ENCODE results near the gene PRLR. TPM values are rescaled to one million over a fixed set of nuclear protein-coding genes. Genes with fewer than 3 reads are reported as not detected.
"Not testable (repeated sequence)": the region's sequence is repeated elsewhere in the genome, so short reads cannot be mapped to it uniquely, and the experiment has no call there.

Gene PRLR
- polyA plus RNA-seq, 1 donor from 2014 or later: not detected

DNA sequence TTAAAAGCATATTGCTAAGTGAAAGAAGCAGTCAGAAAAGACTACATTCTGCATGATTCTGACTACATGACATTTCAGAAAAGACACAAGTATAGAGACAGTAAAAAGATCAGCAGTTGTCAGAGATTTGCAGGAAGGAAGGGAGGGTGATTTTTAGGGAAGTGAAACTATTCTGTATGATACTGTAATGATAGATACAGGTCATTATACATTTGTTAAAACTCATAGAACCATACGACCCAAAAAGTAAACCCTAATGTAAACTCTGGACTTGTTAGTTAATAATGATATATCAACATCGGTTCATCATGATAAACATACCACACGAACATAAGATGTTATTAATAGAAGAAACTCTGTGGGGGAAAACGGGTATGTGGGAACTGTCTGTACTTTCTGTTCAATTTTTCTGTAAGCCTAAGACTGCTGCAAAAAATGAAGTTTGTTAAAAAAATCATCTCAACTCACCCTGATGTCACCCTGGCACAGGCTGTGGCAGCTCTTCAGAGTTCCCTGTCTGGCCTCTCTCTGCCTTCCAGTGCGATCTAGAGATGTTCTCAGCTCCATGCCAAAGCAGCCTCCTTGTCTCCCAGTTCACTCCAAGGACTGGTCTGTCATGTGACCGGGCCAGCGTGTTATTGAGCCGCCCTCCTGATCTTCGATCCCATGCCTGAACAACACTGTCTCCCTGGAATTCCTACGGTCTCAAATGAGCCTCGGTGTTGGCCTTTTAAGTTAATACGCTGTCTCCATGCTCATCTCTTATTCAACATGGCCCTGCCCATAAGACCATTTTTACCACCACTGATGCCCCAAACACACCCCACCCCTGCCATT lies 35.4 kb downstream of the PRLR start:
- Mint-ChIP-seq H3K27me3 (no peaks in the 10 kb centered on the region), H3K27ac (peak overlapping the region; percentile 38 to 90 (median 70)), H3K4me1 (peaks cover 25 to 31% (median 31%) of the 10 kb centered on the region in 3 donors), H3K4me3 (peak overlapping the region; percentile 16 to 84 (median 67)), H3K36me3 (peaks cover 2% of the 10 kb centered on the region), H3K9me3 (peaks cover 0 to 2% (median 0%) of the 10 kb centered on the region in 3 donors)

DNA sequence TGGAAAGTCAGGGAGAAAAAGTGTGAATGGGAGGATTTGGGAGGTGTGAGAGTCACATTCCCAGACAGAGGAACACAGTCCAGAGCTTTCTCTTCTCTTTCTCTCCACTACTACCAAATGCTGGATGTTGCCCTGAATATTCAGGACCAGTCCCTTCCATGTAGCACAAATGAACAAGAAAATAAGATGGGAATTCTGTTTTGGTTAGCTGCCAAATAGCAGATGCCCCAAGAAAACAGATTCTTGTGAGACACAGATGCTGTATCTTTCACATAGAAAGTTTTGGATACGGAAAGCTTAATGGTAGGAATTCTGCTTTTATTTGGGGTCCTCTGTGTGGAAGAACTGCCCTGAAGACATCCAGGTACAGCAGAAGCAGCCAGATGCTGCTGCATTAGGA lies 37.8 kb downstream of the PRLR start:
- Mint-ChIP-seq H3K27ac (peak overlapping the region in 1 of 3 donors; percentile 61), H3K27me3 (peaks cover 3% of the 10 kb centered on the region), H3K36me3 (peaks cover 2% of the 10 kb centered on the region), H3K4me1 (peaks cover 25 to 31% (median 31%) of the 10 kb centered on the region in 3 donors), H3K9me3 (peaks cover 0 to 2% (median 0%) of the 10 kb centered on the region in 3 donors), H3K4me3 (peak overlapping the region in 1 of 4 donors; percentile 74)

DNA sequence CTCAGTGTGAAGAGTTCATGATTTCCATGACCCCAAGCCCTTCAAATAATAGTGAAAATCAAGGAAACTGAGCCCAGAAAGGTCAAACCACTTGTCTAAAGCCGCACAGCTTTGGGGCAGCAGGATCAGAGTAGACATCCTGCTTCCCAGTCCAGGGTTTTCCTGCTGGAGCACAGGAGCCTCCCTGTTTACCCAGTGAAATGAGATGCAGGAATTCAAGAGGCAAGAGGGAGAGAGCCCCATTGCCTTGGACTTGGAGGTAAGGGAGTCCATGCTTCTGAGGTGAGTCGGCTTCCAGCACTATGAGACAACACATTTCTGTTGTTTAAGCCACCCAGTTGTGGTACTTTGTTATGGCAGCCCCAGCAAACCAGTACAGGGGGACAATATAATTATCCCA lies 40.5 kb downstream of the PRLR start:
- H3K9me3 Mint-ChIP-seq, H3K27me3 Mint-ChIP-seq, H3K36me3 Mint-ChIP-seq, H3K4me3 Mint-ChIP-seq, H3K27ac Mint-ChIP-seq: not testable (repeated sequence)
- H3K4me1 Mint-ChIP-seq: peaks cover 16 to 20% (median 18%) of the 10 kb centered on the region in 3 donors

DNA sequence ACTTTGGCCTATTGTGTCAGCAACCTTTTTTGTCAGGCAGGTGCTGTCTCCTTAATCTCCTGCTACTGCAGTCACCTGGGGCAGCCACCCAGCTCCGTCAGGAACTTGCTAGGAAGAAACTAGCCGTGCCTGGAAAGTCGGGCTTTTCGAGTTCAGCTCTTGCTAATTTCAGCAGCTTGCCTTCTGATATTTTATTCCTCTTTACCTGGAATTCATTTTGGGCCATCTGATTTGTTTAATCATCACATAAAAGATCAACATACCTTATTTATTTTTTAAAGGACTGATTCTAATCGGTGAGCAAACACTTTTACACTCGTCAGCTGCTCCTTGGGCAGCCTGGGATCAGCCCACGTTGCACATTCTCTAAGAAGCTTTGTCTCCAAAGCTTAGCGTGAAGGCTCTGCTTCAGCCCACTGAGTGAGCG lies 42.2 kb downstream of the PRLR start:
- H3K27ac Mint-ChIP-seq: no peak overlapping the region

DNA sequence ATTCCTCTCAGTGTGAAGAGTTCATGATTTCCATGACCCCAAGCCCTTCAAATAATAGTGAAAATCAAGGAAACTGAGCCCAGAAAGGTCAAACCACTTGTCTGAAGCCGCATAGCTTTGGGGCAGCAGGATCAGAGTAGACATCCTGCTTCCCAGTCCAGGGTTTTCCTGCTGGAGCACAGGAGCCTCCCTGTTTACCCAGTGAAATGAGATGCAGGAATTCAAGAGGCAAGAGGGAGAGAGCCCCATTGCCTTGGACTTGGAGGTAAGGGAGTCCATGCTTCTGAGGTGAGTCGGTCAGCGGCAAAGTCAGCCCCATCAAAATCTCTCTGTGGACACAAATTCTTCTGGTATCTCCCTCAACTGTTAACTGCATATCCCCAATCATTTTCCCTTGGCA lies 42.7 kb downstream of the PRLR start:
- not testable (repeated sequence) for H3K4me3 Mint-ChIP-seq, H3K27ac Mint-ChIP-seq, H3K4me1 Mint-ChIP-seq, H3K36me3 Mint-ChIP-seq, H3K9me3 Mint-ChIP-seq, H3K27me3 Mint-ChIP-seq

More for the DNA sequence above, 42.2 kb downstream of the PRLR start:
- H3K9me3 Mint-ChIP-seq: peaks cover 0 to 2% (median 0%) of the 10 kb centered on the region in 3 donors
- peaks cover 2% of the 10 kb centered on the region for H3K36me3 Mint-ChIP-seq
- no peak overlapping the region for H3K4me3 Mint-ChIP-seq
- peaks cover 8% of the 10 kb centered on the region for H3K27me3 Mint-ChIP-seq
- peaks cover 2 to 8% (median 6%) of the 10 kb centered on the region in 3 donors for H3K4me1 Mint-ChIP-seq

DNA sequence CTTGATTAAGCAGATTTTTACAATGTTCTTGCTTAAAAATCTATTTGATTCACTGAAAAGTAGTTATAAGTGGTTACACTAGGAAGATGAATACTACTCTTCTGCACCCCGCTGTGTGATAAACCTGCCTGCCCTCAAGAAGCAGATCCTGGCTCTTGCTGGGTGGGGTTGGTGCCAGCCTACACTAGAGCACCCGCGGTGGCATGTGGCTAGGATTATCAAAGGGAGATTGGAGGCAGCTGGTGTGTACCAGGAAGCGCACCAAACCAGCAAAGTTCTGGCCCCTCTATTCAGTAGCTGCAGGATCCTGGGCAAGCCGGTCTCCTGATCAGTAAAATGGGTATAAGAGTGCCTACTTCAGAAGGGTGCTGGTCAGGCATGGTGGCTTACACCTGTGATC lies 43.5 kb downstream of the PRLR start:
- Mint-ChIP-seq H3K27me3 (peaks cover 13% of the 10 kb centered on the region), H3K27ac (peak overlapping the region in 1 of 3 donors; percentile 8), H3K9me3 (peaks cover 0 to 2% (median 0%) of the 10 kb centered on the region in 3 donors), H3K4me1 (peaks cover 2 to 8% (median 3%) of the 10 kb centered on the region in 3 donors), H3K36me3 (peaks cover 4% of the 10 kb centered on the region), H3K4me3 (no peak overlapping the region)

DNA sequence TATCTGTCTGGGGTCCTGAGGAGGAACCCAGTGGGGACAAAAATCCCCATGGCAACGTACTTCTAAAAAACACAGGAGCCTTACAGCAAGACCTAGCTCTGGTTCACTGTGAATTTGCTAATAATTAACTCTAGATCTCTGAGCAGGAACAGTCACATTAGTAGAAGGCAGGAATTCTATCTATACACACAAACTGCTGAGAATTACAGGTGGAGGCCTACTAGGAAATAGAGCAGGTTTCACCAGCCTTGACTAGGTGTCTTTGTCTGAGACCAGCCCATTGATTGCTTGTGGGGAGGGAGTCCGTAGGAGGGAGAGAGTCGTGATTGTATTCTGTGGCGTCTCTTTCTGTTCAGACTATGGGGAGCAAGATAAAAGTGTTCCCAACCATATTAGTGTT lies 44.8 kb downstream of the PRLR start:
- no peak overlapping the region for H3K27ac Mint-ChIP-seq

DNA sequence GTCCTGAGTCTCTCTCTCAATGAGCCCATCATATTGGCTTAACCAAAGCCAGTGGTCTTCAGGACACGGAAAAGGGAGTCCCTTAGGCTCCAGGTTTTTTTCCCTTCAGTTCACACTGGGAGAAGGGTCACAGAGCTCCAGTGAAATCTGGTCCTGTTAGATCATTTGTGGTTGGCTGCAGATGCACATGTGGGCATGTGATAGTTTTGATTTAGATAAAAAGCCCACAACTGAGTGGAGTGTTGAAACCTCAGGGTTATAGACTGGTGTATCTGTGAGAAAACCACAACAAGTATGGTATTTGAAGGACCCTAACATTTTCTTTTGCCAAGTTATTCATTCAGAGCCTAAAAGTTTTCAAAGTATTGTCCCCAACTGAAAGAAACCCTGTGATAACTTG lies 46.7 kb downstream of the PRLR start:
- Mint-ChIP-seq H3K4me1 (peaks cover 0 to 4% (median 0%) of the 10 kb centered on the region in 3 donors), H3K36me3 (peaks cover 2% of the 10 kb centered on the region), H3K27me3 (peaks cover 13% of the 10 kb centered on the region)

More for the DNA sequence above, 44.8 kb downstream of the PRLR start:
- no peak overlapping the region for H3K4me3 Mint-ChIP-seq
- peaks cover 2% of the 10 kb centered on the region for H3K36me3 Mint-ChIP-seq
- no peaks in the 10 kb centered on the region for H3K9me3 Mint-ChIP-seq
- H3K27me3 Mint-ChIP-seq: peaks cover 13% of the 10 kb centered on the region
- peaks cover 0 to 4% (median 0%) of the 10 kb centered on the region in 3 donors for H3K4me1 Mint-ChIP-seq

DNA sequence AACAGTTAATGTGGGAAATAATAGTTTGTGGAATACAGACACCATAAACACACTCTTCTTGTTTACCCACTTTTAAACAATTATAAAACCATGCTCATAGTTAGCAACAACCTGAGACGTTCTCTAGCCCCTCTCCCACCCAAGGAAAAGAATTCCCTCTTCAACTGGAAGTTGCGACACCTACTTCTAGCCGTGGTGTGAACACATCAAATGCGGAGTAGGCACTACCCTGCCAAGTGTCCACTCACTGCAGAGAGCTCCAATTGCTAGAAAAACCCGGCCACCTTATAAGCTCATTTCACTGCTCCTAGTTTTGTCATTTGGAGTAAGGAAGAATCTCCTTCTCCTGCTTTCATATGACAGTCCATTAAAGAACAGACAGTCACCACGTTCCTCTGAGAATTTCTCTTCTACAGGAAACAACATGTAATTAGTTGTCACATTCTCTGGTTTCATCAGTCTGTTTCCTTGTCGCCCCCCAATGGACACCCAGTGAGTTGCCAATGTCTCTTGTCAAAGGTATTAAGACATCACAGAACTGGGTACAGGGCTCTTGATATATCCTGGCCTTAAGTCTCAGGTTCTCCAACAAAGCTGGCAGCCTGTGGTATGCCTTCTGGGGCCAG lies 47.3 kb downstream of the PRLR start:
- no peaks in the 10 kb centered on the region for H3K9me3 Mint-ChIP-seq
- H3K4me1 Mint-ChIP-seq: peaks cover 0 to 4% (median 0%) of the 10 kb centered on the region in 3 donors
- H3K27ac Mint-ChIP-seq: no peak overlapping the region
- peaks cover 13% of the 10 kb centered on the region for H3K27me3 Mint-ChIP-seq
- H3K36me3 Mint-ChIP-seq: peaks cover 5% of the 10 kb centered on the region
- peak overlapping the region in 1 of 4 donors; percentile 39 for H3K4me3 Mint-ChIP-seq

More for the DNA sequence above, 46.7 kb downstream of the PRLR start:
- Mint-ChIP-seq H3K27ac (no peak overlapping the region), H3K4me3 (no peak overlapping the region), H3K9me3 (no peaks in the 10 kb centered on the region)

DNA sequence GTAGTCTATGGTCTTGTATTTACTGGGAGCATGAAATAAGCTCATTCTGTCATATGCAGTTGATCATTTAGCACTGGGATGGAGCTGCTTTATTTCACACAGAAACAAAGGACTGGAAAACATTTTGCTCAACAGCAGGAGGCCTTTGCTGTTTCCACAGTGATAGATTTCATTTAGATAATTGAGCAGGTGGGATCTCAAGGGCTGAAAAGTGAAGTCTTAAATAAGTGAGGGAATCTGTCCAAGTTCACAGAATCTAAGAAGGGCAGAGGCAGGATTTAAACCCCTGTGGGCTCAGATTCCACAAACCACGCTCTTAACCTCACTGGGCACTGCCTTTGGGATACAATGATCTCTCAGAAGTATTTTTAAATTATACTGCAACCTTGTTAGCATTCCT lies 47.8 kb downstream of the PRLR start:
- Mint-ChIP-seq H3K4me1 (peaks cover 0 to 4% (median 0%) of the 10 kb centered on the region in 3 donors), H3K4me3 (no peak overlapping the region), H3K36me3 (peaks cover 5% of the 10 kb centered on the region), H3K9me3 (no peaks in the 10 kb centered on the region), H3K27me3 (peaks cover 11% of the 10 kb centered on the region), H3K27ac (peak overlapping the region in 1 of 3 donors; percentile 40)

DNA sequence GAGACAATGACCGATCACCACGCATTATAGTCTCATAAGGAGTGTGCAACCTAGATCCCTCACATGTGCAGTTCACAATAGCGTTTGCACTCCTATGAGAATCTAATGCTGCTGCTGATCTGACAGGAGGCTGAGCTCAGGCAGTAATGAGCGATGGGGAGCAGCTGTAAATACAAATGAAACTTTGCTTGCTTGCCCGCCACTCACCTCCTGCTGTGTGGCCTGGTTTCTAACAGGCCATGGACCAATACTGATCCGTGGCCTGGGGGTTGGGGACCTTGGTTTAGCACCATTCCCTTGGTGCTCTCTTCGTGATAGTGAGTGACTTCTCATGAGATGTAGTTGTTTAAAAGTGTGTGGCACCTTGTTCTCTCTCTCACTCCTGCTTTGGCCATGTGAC lies 50.2 kb downstream of the PRLR start:
- Mint-ChIP-seq H3K27me3 (peaks cover 11% of the 10 kb centered on the region), H3K36me3 (peaks cover 5% of the 10 kb centered on the region), H3K4me3 (no peak overlapping the region), H3K9me3 (no peaks in the 10 kb centered on the region), H3K27ac (no peak overlapping the region), H3K4me1 (peaks cover 0 to 4% (median 0%) of the 10 kb centered on the region in 3 donors)

DNA sequence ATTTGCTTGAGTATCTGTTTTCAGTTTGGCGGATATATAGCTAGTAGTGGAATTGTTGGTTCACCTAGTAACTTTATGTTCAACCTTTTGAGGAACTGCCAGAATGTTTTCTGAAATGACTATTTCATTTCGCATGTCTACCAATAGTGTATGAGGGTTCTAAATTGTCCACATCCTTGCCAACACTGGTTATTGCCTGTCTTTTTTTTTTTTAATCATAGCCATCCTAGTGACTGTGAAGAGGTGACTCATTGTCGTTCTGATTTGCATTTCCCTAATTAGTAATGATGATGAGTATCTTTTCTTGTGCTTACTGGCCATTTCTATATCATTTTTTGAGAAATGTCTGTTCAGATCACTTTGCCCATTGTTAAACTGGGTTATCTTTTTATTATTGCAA lies 52.5 kb downstream of the PRLR start:
- Mint-ChIP-seq H3K9me3 (no peaks in the 10 kb centered on the region), H3K36me3 (peaks cover 5% of the 10 kb centered on the region), H3K27me3 (peaks cover 7% of the 10 kb centered on the region), H3K4me3 (no peak overlapping the region), H3K27ac (no peak overlapping the region), H3K4me1 (no peaks in the 10 kb centered on the region)

DNA sequence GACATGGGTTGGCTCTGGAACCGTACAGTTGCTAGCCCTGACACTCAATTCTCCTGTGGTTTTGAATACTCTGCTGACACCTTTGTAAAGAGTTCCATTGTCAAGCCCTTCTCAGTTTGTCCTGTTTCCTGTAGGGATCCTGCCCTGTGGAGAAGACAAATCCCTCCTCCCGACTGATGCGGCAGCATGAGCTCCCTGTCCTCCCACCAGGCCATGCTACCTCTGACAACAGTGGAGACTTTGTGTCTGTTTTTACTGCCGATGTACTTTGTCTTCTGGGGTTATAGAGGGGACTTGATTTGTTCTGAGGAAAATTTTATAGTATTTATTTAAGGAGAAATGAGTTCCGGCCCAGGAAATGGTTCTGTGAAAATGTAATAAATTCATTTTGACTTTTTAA lies 57.8 kb downstream of the PRLR start:
- Mint-ChIP-seq H3K9me3 (peaks cover 0 to 8% (median 0%) of the 10 kb centered on the region in 3 donors), H3K4me1 (no peaks in the 10 kb centered on the region), H3K27ac (no peak overlapping the region), H3K27me3 (peaks cover 3% of the 10 kb centered on the region), H3K4me3 (no peak overlapping the region), H3K36me3 (no peaks in the 10 kb centered on the region)

DNA sequence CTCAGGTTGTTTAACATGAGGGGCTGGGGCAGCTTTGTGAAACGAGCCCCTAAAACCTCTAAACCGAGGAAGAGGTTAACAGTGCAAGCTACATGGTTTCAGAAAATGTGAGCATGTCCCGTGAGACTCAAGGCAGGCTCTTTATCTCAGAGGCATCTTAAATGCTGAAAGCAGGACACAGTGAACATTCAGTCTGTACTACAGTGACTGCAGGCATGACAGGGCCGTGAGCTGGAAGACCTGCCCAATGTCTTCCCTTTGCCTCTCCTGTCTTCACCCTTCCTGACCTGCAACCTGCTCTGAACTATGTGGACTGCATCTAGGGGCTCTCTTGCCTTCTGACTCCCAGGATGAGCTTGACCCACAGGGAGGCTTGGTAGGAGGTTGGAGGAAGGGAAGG lies 58.3 kb downstream of the PRLR start:
- no peak overlapping the region for H3K27ac Mint-ChIP-seq
- peaks cover 0 to 12% (median 0%) of the 10 kb centered on the region in 3 donors for H3K9me3 Mint-ChIP-seq
- no peaks in the 10 kb centered on the region for H3K4me1 Mint-ChIP-seq
- H3K36me3 Mint-ChIP-seq: no peaks in the 10 kb centered on the region
- no peak overlapping the region for H3K4me3 Mint-ChIP-seq
- peaks cover 2% of the 10 kb centered on the region for H3K27me3 Mint-ChIP-seq

DNA sequence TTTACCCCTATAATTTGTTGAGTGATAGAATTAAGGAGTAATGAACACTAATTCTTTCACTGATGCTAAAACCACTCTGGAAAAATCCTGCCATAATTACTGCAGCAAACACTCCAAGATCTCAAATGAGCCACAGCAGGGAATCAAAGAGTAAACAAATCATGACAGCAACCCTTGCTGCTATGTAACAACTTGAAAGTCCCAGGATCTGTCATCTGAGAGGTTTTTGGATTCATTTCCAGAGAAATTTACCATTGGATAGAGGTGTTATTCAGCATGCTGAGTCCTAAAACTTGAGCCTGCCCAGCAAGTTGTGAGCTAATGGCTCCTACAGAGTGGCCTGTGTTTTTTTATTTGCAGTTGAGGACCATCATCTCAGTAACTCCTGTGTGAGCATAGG lies 59.2 kb downstream of the PRLR start:
- Mint-ChIP-seq H3K4me3 (no peak overlapping the region), H3K36me3 (no peaks in the 10 kb centered on the region), H3K27ac (no peak overlapping the region), H3K4me1 (no peaks in the 10 kb centered on the region), H3K9me3 (peaks cover 0 to 12% (median 0%) of the 10 kb centered on the region in 3 donors), H3K27me3 (peaks cover 2% of the 10 kb centered on the region)

Measured in IgD-negative memory B cell (primary cell).